SK-N-SH treated with all-trans-retinoic acid at 6 μM for 48 hours (cell line): ENCODE results near the gene RUFY3.
"Not testable (repeated sequence)": the region's sequence is repeated elsewhere in the genome, so short reads cannot be mapped to it uniquely, and the experiment has no call there.

ENCODE experiments used
- ARNTL ChIP-seq: fragments of 450-650 bp; formaldehyde crosslinking; IDR thresholded peaks from 2 replicates; pipeline ENCODE4 v1.5.0; 2020; ENCODE audit warnings: low read depth, mild to moderate bottlenecking, moderate library complexity, borderline replicate concordance
- OSR1 ChIP-seq: fragments of 250-450 bp; sonication (Bioruptor Pico); IDR thresholded peaks from 2 replicates; pipeline ENCODE4 v1.8.0; 2022; ENCODE audit warnings: moderate library complexity, mild to moderate bottlenecking, inconsistent platforms
- TCF4 ChIP-seq: fragments of 250-450 bp; sonication (Bioruptor Pico); IDR thresholded peaks from 2 replicates; pipeline ENCODE4 v1.8.0; 2021; ENCODE audit warnings: mild to moderate bottlenecking, moderate library complexity, borderline replicate concordance
- TOX ChIP-seq: fragments of 250-450 bp; sonication (Bioruptor Pico); IDR thresholded peaks from 2 replicates; pipeline ENCODE4 v1.8.0; 2021; ENCODE audit warnings: mild to moderate bottlenecking, moderate library complexity, borderline replicate concordance
- ZFP30 ChIP-seq: fragments of 450-650 bp; formaldehyde crosslinking; IDR thresholded peaks from 2 replicates; pipeline ENCODE4 v1.5.0; 2022; ENCODE audit warnings: mild to moderate bottlenecking, moderate library complexity
- TF ChIP-seq, protein P1 (sequence below): fragments of 250-450 bp; sonication (Bioruptor Pico); IDR thresholded peaks from 2 replicates; pipeline ENCODE4 v1.5.1; 2020; ENCODE audit warnings: low read depth, mild to moderate bottlenecking, moderate library complexity
- TF ChIP-seq, protein P2 (sequence below): fragments of 250-450 bp; sonication (Bioruptor Pico); IDR thresholded peaks from 2 replicates; pipeline ENCODE4 v1.8.0; 2020; ENCODE audit warnings: mild to moderate bottlenecking, moderate library complexity, borderline replicate concordance

DNA sequence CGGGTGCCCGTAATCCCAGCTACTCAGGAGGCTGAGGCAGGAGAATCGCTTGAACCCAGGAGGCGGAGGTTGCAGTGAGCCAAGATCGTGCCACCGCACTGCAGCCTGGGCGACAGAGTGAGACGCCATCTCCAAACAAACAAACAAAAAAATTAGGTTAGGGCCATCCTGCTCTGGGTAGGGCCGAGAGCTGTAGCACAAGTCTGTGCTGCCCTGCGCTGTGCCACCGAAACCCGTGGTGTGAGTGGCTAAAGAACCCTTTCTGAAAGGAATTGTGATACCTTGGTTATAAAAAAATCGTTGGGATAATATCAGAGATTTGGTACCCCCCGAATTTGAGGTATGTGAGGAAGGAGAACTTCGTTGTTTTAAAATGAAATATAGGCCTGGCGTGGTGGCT is 118.9 kb downstream of the RUFY3 start:
- TF ChIP-seq, protein P1, sequence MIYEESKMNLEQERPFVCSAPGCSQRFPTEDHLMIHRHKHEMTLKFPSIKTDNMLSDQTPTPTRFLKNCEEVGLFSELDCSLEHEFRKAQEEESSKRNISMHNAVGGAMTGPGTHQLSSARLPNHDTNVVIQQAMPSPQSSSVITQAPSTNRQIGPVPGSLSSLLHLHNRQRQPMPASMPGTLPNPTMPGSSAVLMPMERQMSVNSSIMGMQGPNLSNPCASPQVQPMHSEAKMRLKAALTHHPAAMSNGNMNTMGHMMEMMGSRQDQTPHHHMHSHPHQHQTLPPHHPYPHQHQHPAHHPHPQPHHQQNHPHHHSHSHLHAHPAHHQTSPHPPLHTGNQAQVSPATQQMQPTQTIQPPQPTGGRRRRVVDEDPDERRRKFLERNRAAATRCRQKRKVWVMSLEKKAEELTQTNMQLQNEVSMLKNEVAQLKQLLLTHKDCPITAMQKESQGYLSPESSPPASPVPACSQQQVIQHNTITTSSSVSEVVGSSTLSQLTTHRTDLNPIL (CRISPR knock-in tag): not testable (repeated sequence)
- not testable (repeated sequence) for TF ChIP-seq ZFP30 (CRISPR knock-in tag); ARNTL (CRISPR knock-in tag); OSR1; TCF4 (CRISPR knock-in tag); TOX (CRISPR knock-in tag)
- TF ChIP-seq, protein P2, sequence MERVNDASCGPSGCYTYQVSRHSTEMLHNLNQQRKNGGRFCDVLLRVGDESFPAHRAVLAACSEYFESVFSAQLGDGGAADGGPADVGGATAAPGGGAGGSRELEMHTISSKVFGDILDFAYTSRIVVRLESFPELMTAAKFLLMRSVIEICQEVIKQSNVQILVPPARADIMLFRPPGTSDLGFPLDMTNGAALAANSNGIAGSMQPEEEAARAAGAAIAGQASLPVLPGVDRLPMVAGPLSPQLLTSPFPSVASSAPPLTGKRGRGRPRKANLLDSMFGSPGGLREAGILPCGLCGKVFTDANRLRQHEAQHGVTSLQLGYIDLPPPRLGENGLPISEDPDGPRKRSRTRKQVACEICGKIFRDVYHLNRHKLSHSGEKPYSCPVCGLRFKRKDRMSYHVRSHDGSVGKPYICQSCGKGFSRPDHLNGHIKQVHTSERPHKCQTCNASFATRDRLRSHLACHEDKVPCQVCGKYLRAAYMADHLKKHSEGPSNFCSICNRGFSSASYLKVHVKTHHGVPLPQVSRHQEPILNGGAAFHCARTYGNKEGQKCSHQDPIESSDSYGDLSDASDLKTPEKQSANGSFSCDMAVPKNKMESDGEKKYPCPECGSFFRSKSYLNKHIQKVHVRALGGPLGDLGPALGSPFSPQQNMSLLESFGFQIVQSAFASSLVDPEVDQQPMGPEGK (CRISPR knock-in tag): not testable (repeated sequence)
